GM12878 (cell line): ENCODE results near the gene MRPS9. TPM values are rescaled to one million over a fixed set of nuclear protein-coding genes. Genes with fewer than 3 reads are reported as not detected.

ENCODE experiments used
- ATAC-seq: fragments of 200-7000 bp; cut with Tn5 transposase; 3 replicates; pipeline ENCODE4 v1.9.1; 2020; ENCODE audit warnings: mild to moderate bottlenecking, moderate library complexity
- BruUV-seq: library from RNA; stranded (reverse); fragments of 400-500 nt; replicated peaks from 2 replicates; lab custom pipeline; 2021; lab: Mats Ljungman, UMichigan
- CTCF ChIA-PET: fragments of 300-600 bp; sonication (Branson Sonifier 250); formaldehyde crosslinking; extraction: SDS; loops from one replicate; lab custom pipeline; 2021; ENCODE audit warnings: inconsistent platforms; lab: Yijun Ruan, JAX
- POLR2A ChIA-PET: fragments of 350-600 bp; formaldehyde crosslinking; extraction: SDS; loops from one replicate; lab custom pipeline; 2021; ENCODE audit warnings: inconsistent platforms; lab: Charles Lee
- RAD21 ChIA-PET: fragments of 300-600 bp; sonication (Branson Sonifier 250); formaldehyde crosslinking; loops from one replicate; lab custom pipeline; 2023; ENCODE audit warnings: antibody characterized with exemption; ENCODE audit not compliant: unreplicated experiment; lab: Charles Lee
- SMC1A ChIA-PET: fragments of 300-600 bp; sonication (Branson Sonifier 250); formaldehyde crosslinking; loops from one replicate; lab custom pipeline; 2023; ENCODE audit not compliant: unreplicated experiment, uncharacterized antibody; lab: Charles Lee
- DNase-seq: peaks from one replicate; pipeline ENCODE4 v3.0.0-alpha.2; 2011; ENCODE audit warnings: low read depth, low spot score
- FAIRE-seq: peaks from 3 replicates; lab custom pipeline; 2011; peaks lifted over from hg19 to GRCh38; lab: Jason Lieb, UNC
- H2AFZ ChIP-seq: 2 replicates; pipeline ENCODE4 v1.6.0; 2011; ENCODE audit warnings: low read depth, low read length, control low read depth; ENCODE audit not compliant: control insufficient read depth
- H3K27ac ChIP-seq: 2 replicates; pipeline ENCODE4 v1.5.1; 2011; ENCODE audit warnings: control low read depth; ENCODE audit not compliant: control insufficient read depth, insufficient read depth
- H3K27me3 ChIP-seq, 2 experiments: replicated peaks in 1 of 2; 2 replicates each; pipeline versions ENCODE4 v1.6.0 to v1.6.1; 2011; ENCODE audit warnings: low read length in 1 of 2; ENCODE audit not compliant: control insufficient read depth in 2 of 2, insufficient read depth in 2 of 2
- H3K36me3 ChIP-seq, 2 experiments: 2 replicates each; pipeline ENCODE4 v1.5.1; 2011; ENCODE audit warnings: low read length in 1 of 2; ENCODE audit not compliant: control insufficient read depth in 2 of 2, insufficient read depth in 2 of 2
- H3K4me1 ChIP-seq: 2 replicates; pipeline ENCODE4 v1.6.1; 2011; ENCODE audit warnings: mild to moderate bottlenecking, low read length, moderate library complexity, mixed read lengths; ENCODE audit not compliant: control insufficient read depth, insufficient read depth
- H3K4me2 ChIP-seq: 2 replicates; pipeline ENCODE4 v1.6.0; 2011; ENCODE audit warnings: control low read depth; ENCODE audit not compliant: control insufficient read depth, insufficient read depth
- H3K4me3 ChIP-seq: fragments of 200-600 bp; sonication (generic); 2 replicates; pipeline ENCODE4 v1.5.1; 2016
- H3K79me2 ChIP-seq: 2 replicates; pipeline ENCODE4 v1.6.0; 2011; ENCODE audit warnings: low read length; ENCODE audit not compliant: control insufficient read depth, insufficient read depth
- H3K9ac ChIP-seq: 2 replicates; pipeline ENCODE4 v1.8.0; 2011; ENCODE audit warnings: low read length, control low read depth, mixed read lengths; ENCODE audit not compliant: control insufficient read depth, insufficient read depth
- H3K9me3 ChIP-seq: replicated peaks from 3 replicates; pipeline ENCODE4 v1.5.1; 2011; ENCODE audit warnings: mild to moderate bottlenecking, low read length; ENCODE audit not compliant: control insufficient read depth, insufficient read depth
- H4K20me1 ChIP-seq: 2 replicates; pipeline ENCODE4 v1.6.0; 2011; ENCODE audit not compliant: control insufficient read depth, insufficient read depth
- ESRRA ChIP-seq: IDR thresholded peaks from 2 replicates; pipeline ENCODE4 v1.6.1; 2012; ENCODE audit warnings: mild to moderate bottlenecking, low read length, improper control_type of control experiment
- GATAD2B ChIP-seq: fragments of 450-650 bp; conservative IDR thresholded peaks from 2 replicates; pipeline ENCODE4 v1.6.1; 2017; ENCODE audit warnings: low read depth, mild to moderate bottlenecking, moderate library complexity
- MEF2A ChIP-seq: IDR thresholded peaks from 2 replicates; pipeline ENCODE4 v1.6.1; 2011; ENCODE audit warnings: low read depth, mild to moderate bottlenecking, low read length, moderate library complexity; ENCODE audit not compliant: insufficient read depth
- NBN ChIP-seq: fragments of 450-650 bp; IDR thresholded peaks from 2 replicates; pipeline ENCODE4 v1.6.1; 2016
- NFYA ChIP-seq: IDR thresholded peaks from 2 replicates; pipeline ENCODE4 v1.6.1; 2011; ENCODE audit warnings: low read depth, mild to moderate bottlenecking, low read length, improper control_type of control experiment, borderline replicate concordance
- NRF1 ChIP-seq: conservative IDR thresholded peaks from 2 replicates; pipeline ENCODE4 v1.6.1; 2011; ENCODE audit warnings: mild to moderate bottlenecking, low read depth, low read length, improper control_type of control experiment
- POU2F2 ChIP-seq: IDR thresholded peaks from 3 replicates; pipeline ENCODE4 v1.6.1; 2011; ENCODE audit warnings: low read depth, mild to moderate bottlenecking, low read length, borderline replicate concordance
- TCF7 ChIP-seq: IDR thresholded peaks from 2 replicates; pipeline ENCODE4 v1.6.1; 2014; ENCODE audit warnings: antibody characterized with exemption, borderline replicate concordance
- WGBS: methylation state at CpG from one replicate; pipeline ENCODE4 v1.1.6; 2016; ENCODE audit warnings: low lambda C conversion rate; ENCODE audit not compliant: insufficient replicate concordance, insufficient coverage; ENCODE audit errors: missing lambda C conversion rate; 5-methylcytosine and 5-hydroxymethylcytosine counted together
- in situ Hi-C: fragments of 300-500 bp; cut with MboI; formaldehyde crosslinking; loops from 9 replicates; pipeline ENCODE4 v1.14.3; 2018; ENCODE audit warnings: mixed read lengths
- intact Hi-C: fragments of 100-400 bp; cut with micrococcal nuclease; formaldehyde crosslinking; loops from one replicate; pipeline ENCODE4 v1.14.2; 2022; ENCODE audit not compliant: unreplicated experiment
- polyA plus RNA-seq, 11 experiments: library from polyadenylated mRNA; depleted of rRNA in 4 of 11; unstranded in 6 of 11; stranded (reverse) in 5 of 11; fragments of >200 nt; fragmentation: Nextera tagmentation in 4 of 11; fragmentation: Illumina TruSeq in 1 of 11; extraction: Ambion mirVana in 4 of 11; extraction: Trizol in 1 of 11; gene quantifications; 1 replicate in 1 of 11; 2 replicates in 10 of 11; pipeline versions ENCODE4 v1.2.1 to v1.2.3, GENCODE V29; 2011 to 2016; ENCODE audit warnings: inconsistent platforms in 2 of 11, missing spikeins in 2 of 11, low read depth in 1 of 11
- total RNA-seq, 4 experiments: library from RNA; depleted of rRNA in 3 of 4; stranded (reverse); fragments of >200 nt in 3 of 4; fragmentation: Illumina TruSeq in 1 of 4; extraction: Trizol in 1 of 4; gene quantifications; 2 replicates each; pipeline versions ENCODE4 v1.2.1 to v1.2.3, GENCODE V29; 2013 to 2021
- TF ChIP-seq, protein P1 (sequence below): IDR thresholded peaks from 2 replicates; pipeline ENCODE4 v1.6.1; 2011; ENCODE audit warnings: borderline replicate concordance, low read depth, mild to moderate bottlenecking, moderate library complexity, mixed read lengths, low read length; ENCODE audit not compliant: insufficient read depth; ENCODE audit errors: extremely low read length
- TF ChIP-seq, protein P2 (sequence below): IDR thresholded peaks from 2 replicates; pipeline ENCODE4 v1.6.1; 2011; ENCODE audit warnings: low read depth, mild to moderate bottlenecking, low read length, moderate library complexity, borderline replicate concordance; ENCODE audit errors: extremely low read depth
- TF ChIP-seq, protein P3 (sequence below): fragments of 450-650 bp; IDR thresholded peaks from 2 replicates; pipeline ENCODE4 v1.6.1; 2017; ENCODE audit warnings: borderline replicate concordance

MRPS9 gene
- total and polyA plus RNA-seq, 10 of the 15 experiments (the other 5 are each of a cell fraction or from before 2014, with no cell fraction given), result 39.1 to 111 (median 63.4) TPM

DNA sequence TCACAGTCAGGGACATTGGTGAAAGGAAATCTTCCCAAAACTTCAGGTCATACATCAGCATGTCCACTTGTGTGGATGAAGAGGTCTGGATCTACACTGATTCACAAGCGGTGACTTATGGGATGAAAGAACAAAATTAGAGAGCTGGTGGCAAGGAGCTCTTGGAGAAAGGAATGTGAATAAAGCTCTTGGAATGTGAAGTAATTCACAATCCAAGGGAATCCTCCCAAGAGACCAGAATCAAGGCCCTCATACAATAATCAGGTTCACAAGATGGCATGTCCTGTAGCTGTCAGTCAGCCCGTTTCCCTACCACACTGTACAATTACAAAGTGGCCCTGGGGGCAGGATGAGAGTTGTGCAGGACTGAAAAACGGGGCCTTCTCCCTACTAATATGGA lies 96.2 kb downstream of the MRPS9 start (continued):
- TF ChIP-seq, protein P1, sequence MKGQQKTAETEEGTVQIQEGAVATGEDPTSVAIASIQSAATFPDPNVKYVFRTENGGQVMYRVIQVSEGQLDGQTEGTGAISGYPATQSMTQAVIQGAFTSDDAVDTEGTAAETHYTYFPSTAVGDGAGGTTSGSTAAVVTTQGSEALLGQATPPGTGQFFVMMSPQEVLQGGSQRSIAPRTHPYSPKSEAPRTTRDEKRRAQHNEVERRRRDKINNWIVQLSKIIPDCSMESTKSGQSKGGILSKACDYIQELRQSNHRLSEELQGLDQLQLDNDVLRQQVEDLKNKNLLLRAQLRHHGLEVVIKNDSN, result no peak
- TF ChIP-seq NBN, result no peak
- TF ChIP-seq POU2F2, result no peak
- TF ChIP-seq, protein P2, sequence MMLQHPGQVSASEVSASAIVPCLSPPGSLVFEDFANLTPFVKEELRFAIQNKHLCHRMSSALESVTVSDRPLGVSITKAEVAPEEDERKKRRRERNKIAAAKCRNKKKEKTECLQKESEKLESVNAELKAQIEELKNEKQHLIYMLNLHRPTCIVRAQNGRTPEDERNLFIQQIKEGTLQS, result no peak
- no peak for TF ChIP-seq ESRRA

- Histone ChIP-seq H3K4me2 (no peak overlapping the region), H3K9ac (no peak overlapping the region), H4K20me1 (no peaks in the 10 kb centered on the region), H3K9me3 (no peaks in the 10 kb centered on the region), H3K4me3 (no peak overlapping the region), H3K79me2 (no peaks in the 10 kb centered on the region), H3K36me3 (no peaks in the 10 kb centered on the region), H3K27me3 (no peaks in the 10 kb centered on the region; a peak in 2 of 4 replicates), H3K4me1 (peaks cover 2% of the 10 kb centered on the region), H2AFZ (no peak overlapping the region), H3K27ac (no peak overlapping the region)
- in situ Hi-C loops, result no loop called here
- TF ChIP-seq NFYA (no peak), MEF2A (no peak), NRF1 (no peak), TCF7 (no peak), GATAD2B (no peak)
- TF ChIP-seq, protein P3, sequence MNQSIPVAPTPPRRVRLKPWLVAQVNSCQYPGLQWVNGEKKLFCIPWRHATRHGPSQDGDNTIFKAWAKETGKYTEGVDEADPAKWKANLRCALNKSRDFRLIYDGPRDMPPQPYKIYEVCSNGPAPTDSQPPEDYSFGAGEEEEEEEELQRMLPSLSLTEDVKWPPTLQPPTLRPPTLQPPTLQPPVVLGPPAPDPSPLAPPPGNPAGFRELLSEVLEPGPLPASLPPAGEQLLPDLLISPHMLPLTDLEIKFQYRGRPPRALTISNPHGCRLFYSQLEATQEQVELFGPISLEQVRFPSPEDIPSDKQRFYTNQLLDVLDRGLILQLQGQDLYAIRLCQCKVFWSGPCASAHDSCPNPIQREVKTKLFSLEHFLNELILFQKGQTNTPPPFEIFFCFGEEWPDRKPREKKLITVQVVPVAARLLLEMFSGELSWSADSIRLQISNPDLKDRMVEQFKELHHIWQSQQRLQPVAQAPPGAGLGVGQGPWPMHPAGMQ, result no peak
- intact Hi-C loops, result no loop called here
- POLR2A ChIA-PET, result no interaction called here
- ATAC-seq (no peak), FAIRE-seq (no peak), DNase-seq (no peak)
- BruUV-seq, result no TSS peak
- CTCF ChIA-PET, result no interaction called here
- 40% methylated on average over 6 of the region's 6 CpGs for WGBS
- SMC1A ChIA-PET, result no interaction called here
- RAD21 ChIA-PET, result no interaction called here
These were observed 97.6 kb downstream of the MRPS9 start for GRCh38 chr2:105135436-105135835.
